ENCODE results near the gene LGALS3.
"Not testable (repeated sequence)": the region's sequence is repeated elsewhere in the genome, so short reads cannot be mapped to it uniquely, and the experiment has no call there.

The LGALS3 gene

DNA sequence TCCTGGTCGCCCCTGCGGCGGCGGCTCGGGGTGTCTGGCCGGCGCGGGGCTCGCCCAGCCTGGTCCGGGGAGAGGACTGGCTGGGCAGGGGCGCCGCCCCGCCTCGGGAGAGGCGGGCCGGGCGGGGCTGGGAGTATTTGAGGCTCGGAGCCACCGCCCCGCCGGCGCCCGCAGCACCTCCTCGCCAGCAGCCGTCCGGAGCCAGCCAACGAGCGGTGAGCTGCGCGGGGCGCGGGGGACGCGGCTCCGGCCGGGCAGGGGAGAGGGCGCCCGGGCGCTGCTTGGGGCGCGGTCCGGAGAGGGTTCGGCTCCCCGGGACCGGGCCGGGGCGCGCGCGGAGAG lies at the start of gene LGALS3:
LGALS3 (plus strand) TSS at position 167 of the 342 bp plus-strand sequence. CDS start 8,122 bp downstream, outside the sequence.
- DNase-seq (ENCODE audit: low read depth in 1 of 2, low spot score in 1 of 2) = peak in 1 of 2 donors; percentile 12

DNA sequence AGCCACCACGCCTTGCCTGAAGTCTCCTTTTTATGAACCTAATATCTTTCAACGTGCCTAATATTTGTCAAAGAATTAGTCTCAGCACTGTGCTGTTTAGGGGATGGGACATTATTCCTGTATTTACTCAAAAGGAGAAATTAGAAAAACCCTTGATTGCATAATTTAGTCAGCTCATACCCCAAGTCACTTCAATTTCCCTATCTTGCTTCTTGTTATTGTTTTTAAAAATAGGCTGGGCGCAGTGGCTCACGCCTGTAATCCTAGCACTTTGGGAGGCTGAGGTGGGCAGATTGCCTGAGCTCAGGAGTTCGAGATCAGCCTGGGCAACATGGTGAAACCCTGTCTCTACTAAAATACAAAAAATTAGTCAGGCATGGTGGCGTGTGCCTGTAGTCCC lies 49.1 kb upstream of the LGALS3 start:
- DNase-seq (ENCODE audit: low read depth in 1 of 2, low spot score in 1 of 2) = not testable (repeated sequence)

DNA sequence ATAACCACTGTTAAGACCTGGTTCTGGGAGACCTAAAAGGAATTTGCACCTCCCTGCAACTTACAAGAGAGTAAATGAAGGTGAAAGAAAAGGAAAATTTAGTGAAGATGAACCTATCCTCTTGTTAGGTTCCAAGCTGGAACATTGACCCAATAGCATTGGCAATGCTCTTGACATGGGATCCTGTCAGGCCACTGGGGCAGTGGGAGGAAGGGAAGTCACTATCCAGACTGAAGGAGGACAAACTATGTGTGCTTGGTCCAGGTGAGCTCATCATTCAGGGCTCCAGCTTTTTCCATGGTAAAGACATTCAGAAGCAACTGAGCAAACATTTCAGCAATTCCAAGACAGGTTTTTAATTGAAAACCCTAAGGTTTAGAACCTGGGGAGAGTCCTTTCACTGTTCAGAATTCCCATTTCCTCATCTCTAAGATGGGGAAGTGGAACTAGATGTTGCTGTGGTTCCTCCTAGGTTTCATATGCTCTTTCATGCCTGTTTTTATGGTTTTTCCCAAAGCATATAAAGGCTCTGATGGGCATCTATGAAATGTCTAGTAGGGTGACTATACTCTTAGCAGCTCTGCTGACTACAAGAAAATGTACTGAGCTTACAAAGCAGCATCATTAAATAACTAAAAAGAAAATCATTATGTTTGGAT lies 44.5 kb upstream of the LGALS3 start:
- no peak for DNase-seq (ENCODE audit: low read depth in 1 of 2, low spot score in 1 of 2)

DNA sequence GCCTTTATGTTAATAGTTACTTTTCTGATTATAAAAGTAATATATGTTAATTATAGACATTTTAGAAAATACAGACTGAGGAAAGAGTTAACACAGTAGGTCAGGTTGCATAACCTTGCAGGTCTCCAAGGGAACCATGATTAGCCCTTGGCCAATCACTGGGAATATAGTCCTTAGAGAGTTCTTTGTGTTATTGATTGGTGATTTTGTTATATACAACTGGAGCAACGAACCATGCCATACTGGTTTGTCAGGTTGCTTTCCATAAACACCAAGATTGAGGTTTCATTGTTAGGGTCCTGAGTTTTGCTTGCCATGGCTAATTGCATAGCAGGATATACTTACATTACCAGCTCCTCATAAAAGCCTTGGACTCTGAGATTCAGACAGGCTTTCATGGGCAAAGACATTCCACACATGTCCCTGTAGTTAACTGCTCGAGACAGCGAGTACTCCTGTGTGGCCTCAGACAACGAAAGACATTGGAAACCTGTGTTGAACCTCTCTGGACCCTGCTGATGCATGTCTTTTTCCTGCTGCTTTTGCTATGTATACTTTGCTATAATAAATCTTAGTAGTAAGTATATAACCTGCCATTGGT lies 43.9 kb upstream of the LGALS3 start:
- DNase-seq (ENCODE audit: low read depth in 1 of 2, low spot score in 1 of 2) = no peak

DNA sequence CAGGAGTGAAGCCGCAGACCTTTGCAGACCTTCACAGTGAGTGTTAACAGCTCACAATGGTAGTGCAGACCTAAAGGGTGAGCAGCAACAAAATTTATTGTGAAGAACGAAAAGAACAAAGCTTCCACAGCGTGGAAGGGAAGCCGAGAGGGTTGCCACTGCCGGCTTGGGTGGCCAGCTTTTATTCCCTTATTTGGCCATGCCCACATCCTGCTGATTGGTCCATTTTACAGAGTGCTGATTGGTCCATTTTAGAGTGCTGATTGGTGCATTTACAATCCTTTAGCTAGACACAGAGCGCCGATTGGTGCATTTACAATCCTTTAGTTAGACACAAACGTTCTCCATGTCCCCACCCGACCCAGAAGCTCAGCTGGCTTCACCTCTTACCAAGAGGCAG lies 42.1 kb upstream of the LGALS3 start:
- no peak for DNase-seq (ENCODE audit: low read depth in 1 of 2, low spot score in 1 of 2)

DNA sequence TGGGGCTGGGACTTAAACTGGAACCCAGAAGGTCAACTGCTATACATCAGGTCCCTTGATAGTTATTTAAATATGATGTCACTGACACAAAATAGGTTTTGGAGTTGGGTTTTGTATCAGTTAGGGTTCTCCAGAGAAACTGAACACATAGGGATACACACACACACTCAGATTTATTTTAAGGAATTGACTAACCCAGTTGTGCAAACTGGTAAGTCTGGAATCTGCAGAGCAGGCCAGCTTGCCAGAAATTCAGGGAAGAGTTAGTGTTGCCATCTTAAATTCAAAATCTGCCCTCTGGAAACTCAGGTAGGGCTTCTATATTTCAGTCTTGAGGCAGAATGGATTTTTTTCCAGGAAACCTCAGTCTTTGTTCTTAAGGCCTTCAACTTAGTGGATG lies 40.7 kb upstream of the LGALS3 start:
- DNase-seq (ENCODE audit: low read depth in 1 of 2, low spot score in 1 of 2) = no peak

DNA sequence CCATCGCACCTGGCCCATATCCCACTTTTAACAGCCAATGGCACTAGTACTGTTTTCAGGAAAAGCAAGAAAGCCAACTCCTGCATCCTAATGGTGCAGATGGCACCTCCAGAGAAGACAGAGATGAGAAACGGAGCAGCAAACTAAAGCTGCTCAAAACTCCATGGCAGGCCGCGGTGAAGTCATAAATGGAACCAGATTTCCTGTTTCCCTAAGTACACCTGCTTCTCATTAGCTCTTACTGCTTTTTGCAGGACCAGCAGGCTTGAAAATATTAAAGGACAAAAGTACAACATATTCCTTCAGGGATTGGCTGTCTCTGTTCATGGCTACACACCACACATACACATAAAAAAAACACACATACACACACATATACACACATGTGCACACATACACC lies 36.7 kb upstream of the LGALS3 start:
- no peak for DNase-seq (ENCODE audit: low read depth in 1 of 2, low spot score in 1 of 2)

DNA sequence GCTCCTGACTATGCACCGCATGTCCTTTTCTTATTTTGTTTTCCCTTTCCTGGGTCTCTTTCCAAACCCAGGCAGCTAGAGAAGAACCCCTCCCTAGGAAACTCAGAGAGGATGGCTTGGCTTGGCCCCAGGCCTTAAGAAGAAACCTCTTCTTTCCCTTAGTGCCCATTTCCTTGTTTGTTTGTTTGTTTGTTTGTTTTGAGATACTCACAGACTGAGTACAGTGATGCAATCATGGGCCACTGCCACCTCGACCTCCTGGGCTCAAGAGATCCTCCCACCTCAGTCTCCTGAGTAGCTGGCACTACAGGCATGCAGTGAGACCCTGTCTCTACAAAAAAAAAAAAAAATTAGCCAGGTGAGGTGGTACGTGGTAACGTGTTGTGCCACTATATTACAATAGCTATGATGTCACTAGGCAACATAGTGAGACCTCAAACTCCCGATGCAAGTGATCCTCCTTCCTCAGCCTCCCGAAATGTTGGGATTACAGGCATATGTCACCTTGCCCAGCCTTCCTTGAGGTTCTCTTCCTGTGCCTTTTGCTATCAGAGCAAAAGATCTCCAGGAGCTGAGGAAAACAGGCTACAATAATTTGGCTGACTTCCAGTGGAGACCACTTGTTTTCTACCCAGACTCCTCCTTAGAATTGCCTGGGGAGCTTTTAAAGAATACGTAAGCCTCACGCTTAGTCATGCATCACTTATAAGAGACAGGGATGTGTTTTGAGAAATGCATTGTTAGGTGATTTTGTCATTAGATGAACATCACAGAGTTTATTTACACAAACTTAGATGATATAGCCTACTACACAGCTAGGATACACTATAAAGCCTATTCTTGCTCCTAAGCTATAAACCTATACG lies 34.5 kb upstream of the LGALS3 start:
- no peak for DNase-seq (ENCODE audit: low read depth in 1 of 2, low spot score in 1 of 2)

DNA sequence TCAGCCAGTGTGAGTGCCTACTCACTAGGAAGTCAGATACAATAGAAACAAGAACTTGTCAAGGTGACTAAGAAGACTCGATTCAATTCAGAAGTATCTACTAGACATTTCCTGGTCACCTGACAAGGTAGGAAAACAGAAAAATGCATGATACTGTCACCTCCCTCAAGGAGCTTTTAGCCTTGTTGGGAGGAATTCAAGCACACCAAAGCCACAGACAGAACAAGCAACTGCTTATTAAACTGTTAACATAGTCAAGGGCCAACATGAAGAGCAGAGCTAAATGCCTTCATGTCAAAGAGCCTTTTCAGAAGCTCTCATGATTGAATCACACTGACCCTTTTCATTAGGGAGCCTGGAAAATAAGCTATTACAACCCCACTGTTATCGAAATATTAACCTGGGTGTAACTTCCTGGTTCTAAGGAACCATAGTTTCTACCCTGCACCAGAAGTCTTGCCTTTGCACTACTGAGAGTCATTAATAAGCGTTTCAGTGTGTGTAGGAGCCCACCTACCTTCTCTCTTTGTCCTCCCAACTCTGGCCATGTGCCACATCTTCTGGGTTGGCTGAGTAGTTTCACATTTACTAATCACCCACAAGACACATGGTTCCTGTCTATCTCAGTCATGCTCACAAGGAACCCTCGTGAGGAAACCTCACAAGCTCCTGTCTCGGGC lies 31.0 kb upstream of the LGALS3 start:
- DNase-seq (ENCODE audit: low read depth in 1 of 2, low spot score in 1 of 2) = peak in 1 of 2 donors; percentile 10

DNA sequence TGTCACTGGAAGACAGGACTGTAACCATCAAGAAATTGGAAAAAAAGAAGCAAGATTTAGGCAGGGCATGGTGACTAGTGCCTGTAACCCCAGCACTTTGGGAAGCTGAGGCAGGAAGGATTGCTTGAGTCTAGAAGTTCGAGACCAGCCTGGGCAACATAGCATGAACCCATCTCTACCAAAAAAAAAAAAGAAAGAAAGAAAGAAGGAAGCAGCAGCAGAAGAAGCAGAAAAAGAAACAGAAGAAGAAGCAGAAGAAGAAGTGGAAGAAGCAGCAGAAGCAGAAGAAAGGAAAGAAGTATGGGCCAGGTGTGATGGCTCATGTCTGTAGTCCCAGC lies 30.5 kb upstream of the LGALS3 start:
- DNase-seq (ENCODE audit: low read depth in 1 of 2, low spot score in 1 of 2) = no peak

DNA sequence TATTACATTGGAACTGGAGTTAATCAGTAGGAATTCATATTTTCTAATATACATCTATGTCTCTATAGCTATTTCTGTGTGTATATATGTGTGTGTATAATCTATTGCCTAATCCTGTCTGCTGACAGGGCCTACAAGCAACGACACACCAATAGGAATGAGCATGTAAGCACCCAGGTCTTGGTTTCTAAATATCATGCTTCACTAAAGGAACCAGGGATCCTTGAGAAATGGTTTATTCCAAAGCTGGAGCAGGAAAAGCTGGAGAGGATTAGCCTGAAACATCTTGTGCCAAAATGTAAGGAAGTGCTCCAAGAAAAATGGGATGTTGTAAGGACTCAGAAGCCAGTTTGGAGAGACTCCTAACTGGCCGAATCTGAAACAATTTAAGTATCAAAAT lies 29.3 kb upstream of the LGALS3 start:
- DNase-seq (ENCODE audit: low read depth in 1 of 2, low spot score in 1 of 2) = no peak

DNA sequence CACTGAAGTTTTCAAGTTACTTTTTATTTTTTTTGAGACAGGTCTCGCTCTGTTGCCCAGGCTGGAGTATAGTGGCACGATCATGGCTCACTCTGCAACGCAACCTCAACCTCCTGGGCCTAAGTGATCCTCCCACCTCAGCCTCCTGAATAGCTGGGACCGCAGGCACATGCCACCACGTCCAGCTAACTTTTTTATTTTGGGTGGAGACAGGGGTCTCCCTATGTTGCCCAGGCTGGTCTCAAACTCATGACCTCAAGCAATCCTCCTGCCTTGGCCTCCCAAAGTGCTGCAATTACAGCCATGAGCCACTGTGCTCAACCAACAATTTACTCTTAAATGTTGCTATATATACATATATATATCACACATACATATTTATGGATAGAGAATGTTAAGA lies 27.4 kb upstream of the LGALS3 start:
- no peak for DNase-seq (ENCODE audit: low read depth in 1 of 2, low spot score in 1 of 2)

DNA sequence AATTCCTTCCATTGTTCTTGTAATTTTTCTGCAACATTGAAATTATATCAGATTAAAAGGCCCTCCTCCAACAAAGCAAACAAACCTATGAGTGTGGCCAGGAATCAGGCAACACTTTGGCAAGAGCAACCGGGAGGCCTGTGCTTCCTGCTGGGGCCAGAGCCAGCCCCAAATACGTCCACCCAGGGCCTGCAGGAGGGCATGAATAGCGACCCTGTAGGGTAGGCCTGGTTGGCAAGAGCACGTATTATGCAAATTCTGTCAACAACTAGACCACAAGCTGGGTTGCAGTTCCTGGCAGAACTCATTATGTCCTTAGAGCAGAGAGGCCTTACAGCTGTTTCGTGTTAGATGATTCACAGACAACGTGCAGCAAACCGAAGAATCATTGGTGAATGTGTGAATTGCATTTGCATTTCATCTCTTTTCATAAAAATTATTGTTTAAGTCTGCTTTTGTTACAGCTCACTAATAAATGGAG lies 26.9 kb upstream of the LGALS3 start:
- peak in 1 of 2 donors; percentile 8 for DNase-seq (ENCODE audit: low read depth in 1 of 2, low spot score in 1 of 2)

DNA sequence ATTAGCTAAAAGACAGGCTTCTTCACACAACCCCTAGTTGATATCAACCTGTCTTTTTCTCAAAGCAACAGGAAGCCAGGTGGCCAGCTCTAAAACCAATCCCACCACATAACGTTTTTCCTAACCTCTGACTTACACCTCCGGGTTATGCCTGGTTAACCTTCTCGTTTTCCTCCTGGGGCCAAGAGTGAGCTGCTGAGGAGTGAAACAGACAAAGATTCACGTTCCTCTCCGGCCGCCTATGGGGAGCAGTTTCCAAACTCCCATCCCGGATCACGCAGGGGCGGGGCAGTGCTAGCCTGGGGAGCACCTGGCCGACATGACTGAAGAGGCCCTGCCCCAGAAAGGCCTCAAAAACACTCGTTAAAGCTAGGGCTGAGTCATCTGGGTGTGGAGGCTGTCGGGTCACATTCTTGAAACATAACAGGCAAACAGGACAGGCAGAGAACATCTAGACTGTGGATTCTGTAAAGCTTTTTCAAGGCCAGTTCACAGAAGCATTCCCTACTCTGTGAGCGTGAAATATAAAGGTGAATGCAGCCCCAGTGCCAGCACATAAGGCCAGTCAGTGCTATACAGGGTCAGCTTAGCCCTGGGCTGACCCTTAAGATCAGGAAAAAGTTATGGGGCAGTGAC lies 25.9 kb upstream of the LGALS3 start:
- DNase-seq (ENCODE audit: low read depth in 1 of 2, low spot score in 1 of 2) = peak; percentile 15 to 23

DNA sequence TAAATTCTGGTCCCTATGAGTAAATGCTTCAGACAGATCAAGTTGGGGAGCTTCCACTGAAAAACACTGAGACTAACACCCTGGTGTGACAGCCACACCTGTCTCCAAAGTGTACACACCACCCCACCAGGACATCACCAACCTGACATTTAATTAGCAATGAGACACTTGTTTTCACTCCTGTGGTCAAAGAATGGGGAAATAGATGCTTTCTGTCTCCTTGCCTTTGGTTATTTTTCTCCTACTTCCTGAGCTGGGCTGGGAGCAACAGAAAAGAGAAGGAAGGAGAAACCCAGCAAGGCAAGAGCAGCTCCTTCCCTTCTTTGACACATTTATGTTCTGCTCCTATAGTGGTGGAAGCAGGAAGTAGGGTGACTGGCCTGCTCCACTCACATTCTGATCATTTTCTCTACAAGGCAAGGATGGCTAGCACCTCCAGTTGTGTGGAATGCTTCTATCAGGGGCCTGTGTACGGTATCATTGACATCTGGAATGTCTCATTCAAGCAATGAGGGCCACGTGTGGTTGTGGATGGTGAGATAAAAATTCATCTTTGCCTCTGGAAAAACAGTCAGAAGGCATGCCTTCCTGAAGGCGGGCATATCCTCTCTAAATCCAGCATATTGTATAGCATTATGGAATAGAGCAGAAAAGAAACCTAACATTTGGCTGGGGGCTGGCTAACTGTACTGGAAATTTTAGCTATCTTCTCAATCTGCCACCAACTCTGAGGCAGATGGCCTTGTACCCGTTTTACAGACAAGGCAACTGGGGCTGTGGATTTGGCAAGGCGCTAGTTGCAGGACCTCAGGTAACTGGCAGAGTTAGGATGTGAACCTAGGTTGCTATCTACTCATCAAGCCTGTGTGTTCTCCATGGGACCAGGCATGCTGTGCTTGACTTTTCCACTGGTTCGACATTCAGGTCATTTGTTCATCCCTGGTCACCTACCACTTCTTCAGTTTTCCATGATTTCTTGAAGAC lies 24.8 kb upstream of the LGALS3 start:
- DNase-seq (ENCODE audit: low read depth in 1 of 2, low spot score in 1 of 2) = no peak

DNA sequence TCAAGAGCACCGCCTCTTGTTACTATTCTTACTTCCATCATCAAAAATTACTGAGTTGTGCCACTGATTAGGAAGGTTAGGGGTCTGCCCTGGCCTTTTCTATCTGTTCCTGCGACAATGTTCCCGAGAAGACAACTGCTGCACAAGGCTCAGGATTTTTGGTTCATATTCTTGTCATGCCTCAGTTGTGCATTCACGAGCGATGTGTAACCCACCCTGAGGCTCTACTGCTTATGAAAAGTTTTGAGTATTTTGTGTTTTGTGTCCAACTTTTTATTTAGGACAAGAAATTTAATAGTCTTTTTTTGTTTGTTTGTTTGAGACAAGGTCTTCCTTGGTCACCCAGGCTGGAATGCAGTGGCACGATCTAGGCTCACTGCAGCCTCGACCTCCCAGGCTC lies 23.1 kb upstream of the LGALS3 start:
- DNase-seq (ENCODE audit: low read depth in 1 of 2, low spot score in 1 of 2) = no peak

DNA sequence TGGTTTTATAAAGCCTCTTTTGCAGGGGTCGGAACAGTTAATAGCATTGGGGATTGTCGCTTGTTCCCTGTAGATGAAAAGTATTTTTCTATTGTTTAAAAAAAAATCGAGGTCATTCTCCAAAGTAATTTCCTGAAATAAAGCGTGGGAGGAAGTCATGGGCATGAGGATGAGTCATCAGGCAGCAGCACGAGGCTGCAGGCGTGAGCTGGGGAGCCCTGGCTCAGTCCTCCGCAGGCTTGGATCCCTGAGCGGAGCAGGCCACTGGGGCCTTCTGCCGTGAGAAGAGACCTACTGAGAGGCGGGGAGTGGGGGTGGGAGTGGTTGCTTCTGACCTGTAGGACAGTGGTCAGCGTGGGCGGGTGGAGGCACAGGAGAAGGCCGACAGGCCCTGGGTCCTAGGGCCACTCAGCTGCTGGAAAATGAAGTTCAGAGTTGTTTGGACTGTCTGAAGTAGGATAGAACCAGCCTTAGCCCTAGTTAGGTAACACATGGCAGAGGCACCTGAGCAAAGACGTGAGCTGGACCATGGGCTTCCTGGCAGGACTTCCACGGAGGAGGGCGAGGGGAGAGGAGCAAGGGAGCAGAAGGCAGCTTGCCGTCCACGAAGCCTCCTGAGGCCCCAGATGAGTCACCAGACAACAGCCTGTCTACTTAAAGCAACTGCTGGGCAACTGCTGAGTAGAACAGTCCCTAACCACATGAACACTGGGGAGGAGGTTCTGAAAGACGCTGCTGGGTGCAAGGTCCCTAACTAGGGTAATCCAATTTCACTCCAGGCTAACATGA lies 21.1 kb upstream of the LGALS3 start:
- peak in 1 of 2 donors; percentile 12 for DNase-seq (ENCODE audit: low read depth in 1 of 2, low spot score in 1 of 2)

DNA sequence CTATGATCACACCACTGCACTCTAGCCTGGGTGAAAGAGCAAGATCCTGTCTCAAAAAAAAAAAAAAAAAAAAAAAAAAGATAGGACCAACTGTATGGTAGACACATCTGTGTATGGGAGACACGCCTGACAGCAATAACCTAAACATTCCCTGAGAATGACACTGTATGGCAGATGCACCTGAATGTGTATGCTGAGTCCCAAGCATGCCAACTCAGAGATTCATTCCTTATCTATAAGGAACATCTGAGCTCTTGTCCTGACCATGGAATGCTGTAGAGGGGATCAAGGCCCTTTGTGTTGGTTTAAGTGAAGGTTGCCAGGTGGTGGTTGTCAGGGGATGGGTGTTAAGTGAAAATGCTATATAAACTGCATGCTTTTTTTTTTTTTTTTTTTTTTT lies 19.2 kb upstream of the LGALS3 start:
- DNase-seq (ENCODE audit: low read depth in 1 of 2, low spot score in 1 of 2) = no peak

DNA sequence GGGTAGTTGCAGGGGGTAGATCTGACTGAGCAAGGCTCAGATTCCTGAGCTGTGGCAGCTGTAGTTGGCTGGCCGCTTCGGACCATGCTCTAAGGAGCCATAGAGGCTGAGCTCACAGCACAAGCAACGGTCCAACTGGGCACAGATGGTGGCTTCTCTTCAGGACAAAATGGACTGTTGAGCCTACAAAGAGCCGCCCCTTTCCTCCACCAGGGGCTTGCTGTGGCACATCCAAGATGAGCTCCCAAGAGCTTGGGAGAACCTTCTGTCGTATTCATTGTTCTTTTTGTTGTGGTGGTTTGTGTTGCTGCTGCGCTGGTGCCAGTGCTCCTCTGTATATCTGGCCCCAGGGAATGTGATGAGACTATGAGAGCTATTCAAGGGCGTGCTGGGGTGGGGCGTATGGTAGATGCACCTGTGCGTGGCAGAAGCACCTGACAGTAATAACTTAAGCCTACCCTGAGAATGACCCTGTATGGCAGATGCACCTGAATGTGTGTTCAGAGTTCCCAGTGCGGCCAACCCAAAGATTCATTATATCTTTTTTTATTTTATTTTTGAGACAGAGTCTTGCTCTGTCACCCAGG lies 17.8 kb upstream of the LGALS3 start:
- DNase-seq (ENCODE audit: low read depth in 1 of 2, low spot score in 1 of 2) = no peak
